ENCODE data around the gene CNST.
"Not testable (repeated sequence)": the region's sequence is repeated elsewhere in the genome, so short reads cannot be mapped to it uniquely, and the experiment has no call there.

Gene CNST

GRCh38 chr1:246629976-246630375, 63.7 kb downstream of the CNST start:
- no peak for DNase-seq

DNA sequence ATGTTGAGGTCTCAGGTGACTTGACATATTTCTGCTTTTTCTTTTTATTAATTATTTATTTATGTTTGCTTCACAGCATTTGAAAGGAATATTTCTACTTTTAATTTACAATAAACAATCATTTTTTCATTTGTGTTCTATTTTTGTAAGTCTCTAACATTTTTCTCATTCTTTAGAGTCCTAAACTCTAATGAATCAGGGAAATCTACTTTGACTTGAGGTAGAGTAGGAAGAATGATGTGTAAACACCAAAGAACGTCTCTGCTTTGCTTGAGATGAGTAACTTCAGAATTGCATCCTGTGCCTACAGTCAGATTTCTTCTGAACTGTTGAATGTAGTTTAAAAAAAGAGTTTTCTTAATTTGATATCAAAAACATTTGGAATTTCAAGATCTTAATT, 65.2 kb downstream of the CNST start:
- DNase-seq = no peak

DNA sequence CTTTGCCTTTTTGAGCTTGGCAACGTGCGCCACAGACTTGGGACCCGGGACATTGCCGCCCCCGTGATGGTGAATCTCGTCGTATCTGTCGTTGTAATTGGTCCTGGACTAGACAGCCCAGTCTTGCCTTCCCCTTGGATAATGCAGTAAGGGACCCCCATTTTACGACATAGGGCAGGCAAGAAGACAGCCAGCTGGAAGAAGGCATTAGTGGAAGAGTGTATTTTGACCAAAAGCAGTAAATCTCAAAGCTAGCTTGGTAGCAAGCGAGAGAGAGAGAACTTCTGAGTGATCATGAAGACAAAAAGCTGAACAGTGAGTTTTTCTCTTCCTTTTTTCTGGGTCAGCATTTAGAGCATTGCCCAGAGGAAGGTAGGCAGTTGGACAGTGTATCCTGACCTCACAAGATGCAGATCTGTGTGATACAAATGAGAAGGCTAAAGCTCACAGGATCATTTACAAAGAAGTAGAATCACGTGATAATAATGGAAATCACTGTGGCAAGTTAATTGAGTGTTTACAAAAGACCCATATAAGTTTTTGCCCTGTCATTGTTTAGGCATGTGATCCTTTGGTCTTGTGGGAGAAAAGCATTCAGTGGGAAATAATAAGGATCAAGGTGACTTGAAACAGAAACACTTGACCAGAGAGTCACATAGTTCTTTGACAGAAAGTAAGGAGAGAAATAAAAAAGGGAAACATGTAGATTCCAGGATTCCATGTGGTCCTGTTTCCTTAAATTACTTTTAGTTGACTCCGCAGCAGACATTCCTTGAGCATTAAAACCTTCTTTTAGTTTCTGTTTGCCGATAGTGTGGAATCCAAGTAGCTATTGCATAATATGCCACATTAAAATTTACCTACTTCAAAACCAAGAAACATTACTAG, 66.3 kb downstream of the CNST start:
- DNase-seq = no peak

DNA sequence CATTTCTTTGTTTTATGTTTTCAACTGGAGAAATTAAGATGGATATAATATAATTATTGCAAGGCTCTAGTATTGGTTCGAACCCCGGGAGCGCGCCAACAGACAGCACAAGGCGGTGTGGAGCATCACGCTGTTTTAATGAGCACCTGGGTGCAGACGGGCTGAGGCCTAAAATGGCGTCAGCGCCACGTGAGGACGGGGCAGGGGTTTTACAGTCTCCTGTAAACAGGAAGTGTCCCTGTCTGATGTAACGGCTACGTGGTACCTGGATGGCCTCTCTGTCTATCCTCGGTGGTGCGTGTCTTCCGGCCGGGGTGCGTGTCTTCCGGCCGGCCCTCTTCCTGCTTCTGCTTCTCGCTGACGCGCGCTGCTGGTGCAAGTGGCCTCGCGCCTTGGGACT, 68.4 kb downstream of the CNST start:
- not testable (repeated sequence) for DNase-seq

DNA sequence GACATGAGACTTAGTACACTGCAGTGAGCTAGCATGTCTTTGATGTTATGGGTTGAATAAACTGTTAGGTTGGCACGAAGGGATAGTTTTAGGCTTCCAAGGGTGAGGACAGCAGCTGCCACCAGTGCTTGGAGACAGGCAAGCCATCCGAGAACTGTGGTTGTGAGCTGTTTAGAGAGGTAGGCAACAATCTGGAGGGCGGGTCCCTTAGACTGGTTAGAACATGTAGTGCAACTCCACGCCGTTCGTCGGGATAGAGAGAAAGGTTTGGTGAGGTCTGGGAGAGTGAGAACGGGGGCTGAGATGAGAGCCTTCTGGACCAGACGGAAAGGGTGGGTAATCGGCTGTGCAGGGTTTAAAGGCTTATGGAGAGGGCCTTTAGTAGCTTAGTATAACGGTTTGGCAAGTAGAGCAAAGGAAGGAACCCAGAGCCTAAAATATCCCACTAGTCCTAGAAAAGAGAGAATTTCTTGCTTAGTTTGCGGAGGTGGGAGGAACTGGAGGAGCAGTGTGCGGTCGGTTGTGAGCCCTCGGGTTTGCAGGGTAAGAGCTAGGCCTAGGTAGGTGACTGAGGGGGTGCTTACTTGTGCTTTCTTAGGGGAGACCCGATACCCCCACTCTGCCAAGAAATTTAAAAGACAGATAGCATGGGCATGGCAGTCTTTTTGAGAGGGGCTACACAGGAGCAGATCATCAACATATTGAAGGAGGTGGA, 72.8 kb downstream of the CNST start:
- no peak for DNase-seq

DNA sequence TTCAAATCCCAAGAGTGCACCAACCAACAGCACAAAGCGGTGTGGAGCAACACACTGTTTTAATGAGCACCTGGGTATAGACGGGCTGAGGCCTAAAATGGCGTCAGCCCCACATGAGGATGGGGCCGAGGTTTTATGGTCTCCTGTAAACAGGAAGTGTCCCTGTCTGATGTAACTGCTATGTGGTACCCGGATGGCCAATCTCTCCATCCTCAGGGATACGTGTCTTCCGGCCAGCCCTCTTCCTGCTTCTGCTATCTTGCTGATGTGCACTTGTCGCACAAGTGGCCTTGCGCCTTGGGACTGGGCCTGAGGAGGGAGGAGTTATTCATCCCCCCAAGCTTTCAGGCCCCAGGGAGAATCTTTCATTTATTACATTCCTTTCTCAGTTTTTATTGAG, 73.5 kb downstream of the CNST start:
- no peak for DNase-seq

GRCh38 chr1:246640747-246641146, 74.5 kb downstream of the CNST start:
- DNase-seq = no peak

GRCh38 chr1:246641394-246641793, 75.1 kb downstream of the CNST start:
- DNase-seq = no peak

DNA sequence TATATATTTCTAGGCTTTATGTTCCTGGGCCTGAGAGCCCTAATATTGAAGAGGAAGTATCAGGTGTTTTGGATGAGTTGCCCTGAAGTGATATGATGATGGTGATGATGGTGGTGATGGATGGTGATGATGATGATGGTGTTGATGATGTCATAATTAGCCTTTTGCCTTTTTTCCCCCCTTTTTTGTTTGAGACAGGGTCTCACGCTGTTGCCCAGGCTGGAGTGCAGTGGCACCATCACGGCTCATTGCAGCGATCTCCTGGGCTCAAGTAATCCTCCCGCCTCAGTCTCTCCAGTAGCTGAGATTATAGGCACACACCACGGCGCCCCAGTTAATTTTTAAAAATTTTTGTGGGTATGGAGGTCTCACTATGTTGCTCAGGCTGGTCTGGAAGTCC, 76.5 kb downstream of the CNST start:
- no peak for DNase-seq

- no peak for DNase-seq
These were observed 80.9 kb downstream of the CNST start for GRCh38 chr1:246647113-246647512.

DNA sequence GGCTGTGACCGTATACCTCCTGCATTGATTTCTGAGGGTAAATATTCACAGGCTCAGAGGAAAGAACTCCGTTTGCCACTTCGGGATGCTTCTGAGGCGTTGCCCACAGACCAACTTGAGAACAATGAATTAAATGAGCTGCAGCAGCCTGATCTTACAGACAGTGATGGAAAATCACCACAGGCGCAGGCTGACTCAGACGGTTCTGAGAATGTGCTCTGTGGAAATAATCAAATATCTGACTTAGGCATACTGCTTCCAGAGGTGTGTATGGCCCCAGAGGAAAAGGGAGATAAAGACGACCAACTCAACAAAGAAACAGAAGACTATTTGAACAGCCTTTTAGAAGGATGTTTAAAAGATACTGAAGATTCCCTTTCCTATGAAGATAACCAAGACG, 81.3 kb downstream of the CNST start:
- DNase-seq = no peak

DNA sequence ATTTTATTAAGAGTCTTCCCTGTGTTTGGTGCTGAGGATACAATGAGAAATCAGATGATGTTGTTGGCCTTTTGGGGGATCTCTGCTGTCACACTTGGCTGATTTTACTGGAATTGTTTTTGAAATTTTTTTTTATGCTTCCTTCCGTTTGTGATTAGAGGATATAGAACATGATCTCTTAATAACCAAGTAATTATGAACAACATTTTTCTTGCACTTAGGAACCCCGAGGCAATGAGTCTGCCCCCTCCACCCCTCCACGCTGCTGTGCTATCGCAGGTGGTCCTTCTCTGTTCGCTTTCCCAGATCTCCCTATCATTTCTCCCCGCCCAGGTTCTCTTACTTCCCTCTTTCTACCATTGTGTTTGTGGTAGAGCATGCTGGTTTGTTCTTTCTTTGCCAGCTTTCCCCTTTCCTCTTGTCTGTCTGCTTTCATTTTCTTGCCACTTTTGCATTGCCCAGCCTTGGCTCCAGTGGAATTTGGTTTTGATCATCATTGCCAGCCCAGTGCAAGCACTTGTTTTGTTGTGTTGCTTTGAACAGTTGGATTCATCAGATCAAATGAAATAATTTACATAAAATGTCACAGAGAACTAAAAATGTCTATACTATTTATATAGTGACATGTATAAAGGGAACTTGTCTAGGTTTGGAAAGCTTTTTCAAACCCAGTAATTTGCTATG, 84.9 kb downstream of the CNST start:
- DNase-seq = no peak

- no peak for DNase-seq
These were observed 92.3 kb downstream of the CNST start for GRCh38 chr1:246658567-246658966.

- DNase-seq = no peak
These were observed 93.4 kb downstream of the CNST start for GRCh38 chr1:246659594-246660140.

DNA sequence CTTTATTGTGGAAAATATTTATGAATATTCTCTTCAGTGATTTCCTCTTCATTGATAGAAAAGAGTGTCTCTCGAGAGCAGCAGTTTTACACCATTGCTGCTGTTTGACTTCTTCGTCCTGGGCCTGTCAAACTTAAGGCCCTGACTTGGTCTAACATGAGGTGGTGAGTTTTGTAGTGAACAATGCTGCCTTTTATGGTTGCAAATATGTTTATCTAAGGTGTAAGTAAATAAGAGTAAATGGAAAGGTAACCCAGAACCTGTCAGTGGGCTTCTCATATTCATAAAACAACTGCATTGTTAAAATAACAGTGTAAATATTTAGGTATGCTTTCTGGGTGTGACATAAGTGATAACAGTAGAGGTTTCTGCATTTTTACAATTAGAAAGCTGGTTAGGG, 95.2 kb downstream of the CNST start:
- no peak for DNase-seq

DNA sequence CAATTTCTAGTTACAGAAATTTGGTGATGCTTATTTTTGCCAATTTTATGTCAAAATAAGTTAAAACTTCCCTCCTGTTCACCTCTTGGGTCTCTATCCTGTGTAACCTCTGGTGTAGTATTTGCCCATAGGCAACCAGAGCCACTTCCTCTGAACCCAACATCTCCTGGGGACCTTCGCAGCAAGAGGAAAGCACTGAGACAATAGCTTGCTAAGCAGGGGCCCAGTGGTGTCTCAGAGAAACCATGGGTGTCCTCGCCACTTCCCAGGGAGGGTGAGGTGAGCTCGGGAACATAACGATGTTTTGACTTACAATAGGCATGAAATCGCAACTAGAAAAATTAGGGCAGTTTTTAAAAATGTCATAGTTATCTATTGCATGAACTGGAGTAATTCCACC, 101.5 kb downstream of the CNST start:
- no peak for DNase-seq

GRCh38 chr1:246669659-246670058, 103.4 kb downstream of the CNST start:
- no peak for DNase-seq

GRCh38 chr1:246674049-246674448, 107.8 kb downstream of the CNST start:
- no peak for DNase-seq

GRCh38 chr1:246677842-246678241, 111.6 kb downstream of the CNST start:
- no peak for DNase-seq

GRCh38 chr1:246678816-246679793, 112.8 kb downstream of the CNST start:
- no peak for DNase-seq

DNA sequence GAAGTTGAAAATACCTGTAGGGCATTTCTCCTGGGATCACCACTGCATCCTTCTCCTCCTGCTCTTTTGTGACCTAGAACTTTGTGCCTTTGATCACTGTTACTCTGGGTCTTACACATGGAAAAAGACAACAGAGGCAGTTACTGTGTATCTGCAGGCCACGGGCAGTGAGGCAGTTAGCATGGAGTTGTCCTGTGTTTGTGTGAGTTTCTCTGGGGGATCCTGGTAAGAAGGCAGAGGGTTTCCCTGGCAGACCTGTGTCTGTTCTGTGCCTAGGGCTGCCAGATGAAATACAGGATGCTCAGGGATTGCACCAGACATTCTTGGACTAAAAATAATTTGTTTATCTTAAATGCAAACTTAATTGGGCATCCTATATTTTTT, 113.5 kb downstream of the CNST start:
- no peak for DNase-seq

DNA sequence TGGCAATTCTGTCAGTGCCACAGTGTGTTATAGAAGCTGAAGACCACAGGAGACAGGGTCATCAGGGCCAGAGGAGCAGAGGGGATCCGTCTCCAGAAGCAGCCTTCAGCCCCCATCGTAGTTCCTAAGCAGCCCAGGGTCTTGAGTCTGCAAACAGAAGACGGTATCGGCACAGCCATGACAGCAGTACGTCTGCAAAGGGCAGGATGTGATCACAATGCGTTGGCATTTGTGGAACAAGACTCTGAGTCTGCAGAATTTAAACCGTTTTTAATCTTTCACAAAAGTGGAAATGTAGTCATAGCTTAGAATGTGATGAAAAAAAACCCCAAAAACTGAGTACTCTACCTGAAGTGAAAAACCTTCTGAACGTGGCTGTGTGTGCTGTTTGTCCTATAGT, 113.9 kb downstream of the CNST start:
- DNase-seq = no peak
